ENCODE results near the gene KYAT1.

The KYAT1 gene

DNA sequence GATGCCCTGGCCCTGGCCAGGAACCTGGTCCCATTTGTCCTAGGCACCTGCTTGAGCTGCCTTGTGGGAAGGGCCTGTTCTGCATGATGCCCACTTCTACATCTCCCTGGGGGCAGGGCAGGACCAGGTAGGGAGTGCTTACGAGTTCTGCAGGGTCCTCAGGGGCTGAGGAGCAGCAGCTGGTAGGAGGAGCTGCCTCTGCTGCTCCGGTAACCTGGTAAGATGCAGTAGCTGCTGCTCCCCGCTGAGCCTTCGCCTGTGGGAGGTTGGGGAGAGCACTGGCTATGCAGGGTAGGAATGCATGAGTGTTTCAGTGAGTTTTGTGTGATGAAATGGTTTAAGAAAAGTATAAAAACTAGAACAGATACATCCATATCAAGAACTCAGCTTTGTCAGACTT is 13.8 kb upstream of the KYAT1 start:
- H3K27me3 ChIP-seq (ENCODE audit: control insufficient read depth, insufficient read depth, low read length) = no peaks in the 10 kb centered on the region
- H3K9me3 ChIP-seq (ENCODE audit: control insufficient read depth, insufficient read depth, low read length) = no peaks in the 10 kb centered on the region
- peak overlapping the region; percentile 42 for H3K27ac ChIP-seq (ENCODE audit: low read depth, low read length)
- no peak overlapping the region for H3K4me3 ChIP-seq (ENCODE audit: low read depth, low read length)
- no peak overlapping the region for H3K9ac ChIP-seq (ENCODE audit: low read depth, low read length)
- peaks cover 81% of the 10 kb centered on the region for H3K36me3 ChIP-seq (ENCODE audit: control insufficient read depth, insufficient read depth, low read length)
- H3K4me1 ChIP-seq (ENCODE audit: control insufficient read depth, insufficient read depth, low read length) = peaks cover 12% of the 10 kb centered on the region

DNA sequence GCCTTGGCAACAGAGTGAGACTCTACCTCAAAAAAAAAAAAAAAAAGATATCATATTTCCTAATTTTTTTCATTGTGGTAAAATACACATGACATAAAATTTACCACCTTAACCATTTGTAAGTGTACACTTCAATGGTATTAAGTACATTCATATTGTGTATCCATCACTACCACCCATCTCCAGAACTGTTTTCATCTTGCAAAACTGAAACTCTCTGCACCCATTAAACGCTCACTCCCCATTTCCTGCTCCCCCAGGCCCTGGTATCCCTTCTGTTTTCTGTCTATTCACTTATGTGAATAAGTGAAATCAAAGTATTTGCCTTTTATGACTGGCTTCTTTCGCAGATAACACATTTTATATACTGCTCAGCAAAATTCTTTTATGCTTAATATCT is 13.0 kb upstream of the KYAT1 start:
- H3K4me1 ChIP-seq (ENCODE audit: control insufficient read depth, insufficient read depth, low read length) = peaks cover 12% of the 10 kb centered on the region
- H3K27ac ChIP-seq (ENCODE audit: low read depth, low read length) = no peak overlapping the region
- H3K4me3 ChIP-seq (ENCODE audit: low read depth, low read length) = no peak overlapping the region
- H3K27me3 ChIP-seq (ENCODE audit: control insufficient read depth, insufficient read depth, low read length) = no peaks in the 10 kb centered on the region
- H3K9me3 ChIP-seq (ENCODE audit: control insufficient read depth, insufficient read depth, low read length) = no peaks in the 10 kb centered on the region
- no peak overlapping the region for H3K9ac ChIP-seq (ENCODE audit: low read depth, low read length)
- peaks cover 87% of the 10 kb centered on the region for H3K36me3 ChIP-seq (ENCODE audit: control insufficient read depth, insufficient read depth, low read length)

DNA sequence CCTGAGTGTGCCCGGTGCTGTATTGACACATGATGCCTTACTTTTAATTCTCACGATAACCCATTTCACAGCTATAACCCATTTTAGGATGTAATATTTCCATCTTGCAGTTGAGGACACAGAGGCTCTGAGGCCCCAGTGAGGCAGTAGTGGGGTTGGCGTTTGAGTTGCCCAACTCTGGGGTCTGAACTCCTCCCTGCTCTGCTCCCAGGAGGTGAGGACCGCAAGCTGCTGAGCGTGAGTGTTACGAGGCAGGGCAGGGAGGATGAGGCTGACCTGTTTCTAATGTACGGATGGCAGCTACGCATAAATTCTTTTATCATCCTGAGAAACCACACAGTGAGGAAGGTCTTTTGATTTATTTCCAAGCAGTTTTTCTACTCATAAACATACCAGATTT is 11.6 kb upstream of the KYAT1 start:
- H3K9ac ChIP-seq (ENCODE audit: low read depth, low read length) = no peak overlapping the region
- no peaks in the 10 kb centered on the region for H3K9me3 ChIP-seq (ENCODE audit: control insufficient read depth, insufficient read depth, low read length)
- H3K4me3 ChIP-seq (ENCODE audit: low read depth, low read length) = no peak overlapping the region
- no peaks in the 10 kb centered on the region for H3K27me3 ChIP-seq (ENCODE audit: control insufficient read depth, insufficient read depth, low read length)
- peaks cover 19% of the 10 kb centered on the region for H3K4me1 ChIP-seq (ENCODE audit: control insufficient read depth, insufficient read depth, low read length)
- peaks cover 80% of the 10 kb centered on the region for H3K36me3 ChIP-seq (ENCODE audit: control insufficient read depth, insufficient read depth, low read length)
- H3K27ac ChIP-seq (ENCODE audit: low read depth, low read length) = no peak overlapping the region

DNA sequence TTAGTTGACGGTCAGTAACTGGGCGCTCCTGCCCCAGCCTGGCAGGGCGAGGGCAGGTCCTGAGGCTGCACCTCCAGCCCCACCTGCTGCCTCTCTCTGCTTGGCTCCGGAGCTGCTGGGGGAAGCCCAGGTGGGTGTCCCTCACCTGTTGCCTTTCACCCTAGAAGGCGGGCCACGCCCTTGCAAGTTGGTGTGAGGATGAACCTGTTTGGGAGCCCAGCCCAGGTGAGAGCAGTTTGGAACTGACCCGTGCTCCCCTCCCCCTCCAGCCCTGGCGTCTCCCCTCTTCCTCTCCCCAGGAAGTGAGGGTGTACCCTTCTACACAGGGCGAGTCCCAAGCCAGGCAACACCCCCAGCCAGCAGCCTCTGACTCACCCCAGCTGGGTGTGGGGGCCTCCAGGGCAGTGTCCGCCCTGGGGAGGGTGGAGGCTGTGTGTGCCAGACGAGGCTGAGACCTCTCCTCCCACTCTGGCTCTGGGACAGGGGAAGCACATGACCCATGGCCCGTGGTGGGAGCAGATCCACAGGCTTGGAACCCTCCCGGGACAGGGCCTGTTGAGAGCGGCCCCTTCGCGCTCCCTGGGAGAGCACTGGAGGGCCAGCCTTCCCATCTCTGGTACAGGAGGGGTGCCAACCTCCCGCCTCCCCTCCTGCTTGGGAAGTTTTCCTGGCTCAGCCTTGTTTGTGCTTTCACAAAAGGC is 10.6 kb upstream of the KYAT1 start:
- Histone ChIP-seq H3K27ac (ENCODE audit: low read depth, low read length) (no peak overlapping the region), H3K4me3 (ENCODE audit: low read depth, low read length) (no peak overlapping the region), H3K36me3 (ENCODE audit: control insufficient read depth, insufficient read depth, low read length) (peaks cover 73% of the 10 kb centered on the region), H3K27me3 (ENCODE audit: control insufficient read depth, insufficient read depth, low read length) (no peaks in the 10 kb centered on the region), H3K4me1 (ENCODE audit: control insufficient read depth, insufficient read depth, low read length) (peaks cover 22% of the 10 kb centered on the region), H3K9ac (ENCODE audit: low read depth, low read length) (no peak overlapping the region), H3K9me3 (ENCODE audit: control insufficient read depth, insufficient read depth, low read length) (no peaks in the 10 kb centered on the region)

DNA sequence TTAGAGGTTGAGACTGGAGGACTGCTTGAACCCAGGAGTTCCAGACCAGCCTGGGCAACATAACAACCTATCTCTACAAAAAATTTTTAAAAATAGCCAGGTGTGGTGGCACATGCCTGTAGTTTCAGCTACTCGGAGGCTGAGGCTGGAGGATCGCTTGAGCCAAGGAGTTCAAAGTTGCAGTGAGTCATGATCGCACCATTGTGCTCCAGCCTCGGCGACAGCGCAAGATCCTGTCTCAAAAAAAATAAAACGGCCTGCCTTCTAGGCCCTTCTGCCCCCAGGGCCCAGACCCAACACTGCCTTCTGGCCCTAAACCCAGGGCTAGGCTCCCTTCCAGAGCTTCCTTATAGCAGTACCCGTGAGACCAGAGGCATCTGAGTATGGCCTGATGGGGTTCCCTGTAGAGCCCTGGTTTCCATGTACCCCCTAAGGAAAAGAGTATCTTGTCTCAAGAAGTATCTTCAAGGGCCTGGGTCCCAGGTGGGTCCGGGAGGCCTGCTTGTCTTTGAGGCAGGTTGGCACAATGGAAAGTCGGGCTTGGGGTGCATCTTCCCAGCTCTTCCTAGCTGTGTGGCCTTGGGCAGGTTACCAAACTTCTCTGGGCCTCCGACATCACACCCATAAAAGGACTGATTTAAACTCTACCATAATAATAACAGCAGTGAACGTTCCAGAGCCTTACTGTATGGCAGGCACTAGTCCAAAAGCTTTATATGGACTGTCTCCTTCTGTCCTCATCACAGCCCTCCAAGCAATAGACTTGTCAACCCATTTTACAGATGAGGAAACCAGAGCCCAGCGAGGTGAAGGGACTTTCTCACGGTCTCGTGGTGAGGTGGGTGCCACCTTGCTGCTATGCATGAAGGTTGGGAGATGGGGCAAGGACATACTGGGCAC is 9.8 kb upstream of the KYAT1 start:
- H3K9me3 ChIP-seq (ENCODE audit: control insufficient read depth, insufficient read depth, low read length) = no peaks in the 10 kb centered on the region
- no peaks in the 10 kb centered on the region for H3K27me3 ChIP-seq (ENCODE audit: control insufficient read depth, insufficient read depth, low read length)
- H3K27ac ChIP-seq (ENCODE audit: low read depth, low read length) = no peak overlapping the region
- no peak overlapping the region for H3K9ac ChIP-seq (ENCODE audit: low read depth, low read length)
- H3K4me3 ChIP-seq (ENCODE audit: low read depth, low read length) = no peak overlapping the region
- H3K36me3 ChIP-seq (ENCODE audit: control insufficient read depth, insufficient read depth, low read length) = peaks cover 73% of the 10 kb centered on the region
- H3K4me1 ChIP-seq (ENCODE audit: control insufficient read depth, insufficient read depth, low read length) = peaks cover 22% of the 10 kb centered on the region

DNA sequence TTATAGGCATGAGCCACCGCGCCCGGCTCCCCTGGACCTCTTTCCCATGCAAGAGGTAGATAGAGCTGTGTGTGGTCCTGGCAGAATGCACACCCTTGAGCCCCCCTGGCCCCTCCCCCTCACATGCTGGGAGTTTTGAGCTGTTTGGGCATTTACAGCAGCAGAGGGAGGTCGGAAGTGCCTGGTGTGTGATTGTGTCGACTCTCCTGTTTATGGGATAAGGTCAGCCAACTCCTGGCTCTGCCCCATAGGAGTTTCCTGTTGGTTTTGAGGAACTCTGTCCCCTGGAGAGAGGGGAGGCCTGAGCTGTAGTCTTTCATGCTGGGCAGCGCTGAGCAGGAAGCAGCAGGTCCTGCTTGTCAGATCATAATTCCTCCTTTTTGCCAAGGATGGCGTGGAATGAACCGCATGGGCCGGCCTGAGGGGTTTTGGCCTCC is 6.2 kb upstream of the KYAT1 start:
- peaks cover 14% of the 10 kb centered on the region for H3K4me1 ChIP-seq (ENCODE audit: control insufficient read depth, insufficient read depth, low read length)
- H3K4me3 ChIP-seq (ENCODE audit: low read depth, low read length) = no peak overlapping the region
- H3K36me3 ChIP-seq (ENCODE audit: control insufficient read depth, insufficient read depth, low read length) = peaks cover 68% of the 10 kb centered on the region
- H3K27ac ChIP-seq (ENCODE audit: low read depth, low read length) = peak overlapping the region; percentile 95
- H3K9ac ChIP-seq (ENCODE audit: low read depth, low read length) = peak overlapping the region; percentile 24; the same call in 1 of the 2 replicates
- H3K9me3 ChIP-seq (ENCODE audit: control insufficient read depth, insufficient read depth, low read length) = no peaks in the 10 kb centered on the region
- H3K27me3 ChIP-seq (ENCODE audit: control insufficient read depth, insufficient read depth, low read length) = no peaks in the 10 kb centered on the region

DNA sequence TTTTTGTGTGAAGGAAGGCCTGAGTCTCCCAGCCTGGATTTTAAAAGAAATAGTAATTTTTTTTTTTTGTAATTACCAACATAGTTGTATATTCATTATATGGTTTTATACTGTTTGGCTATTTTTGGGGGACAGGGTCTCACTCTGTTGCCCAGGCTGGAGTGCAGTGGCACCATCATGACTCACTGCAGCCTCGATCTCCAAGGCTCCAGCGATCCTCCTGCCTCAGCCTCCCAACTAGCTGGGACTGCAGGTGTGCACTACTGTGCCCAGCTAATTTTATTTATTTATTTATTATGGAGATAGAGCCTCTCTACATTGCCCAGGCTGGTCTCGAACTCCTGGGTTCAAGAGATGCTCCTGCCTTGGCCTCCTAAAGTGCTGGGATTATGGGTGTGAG is 5.3 kb upstream of the KYAT1 start:
- Histone ChIP-seq H3K4me3 (ENCODE audit: low read depth, low read length) (no peak overlapping the region), H3K9ac (ENCODE audit: low read depth, low read length) (no peak overlapping the region), H3K36me3 (ENCODE audit: control insufficient read depth, insufficient read depth, low read length) (peaks cover 59% of the 10 kb centered on the region), H3K27ac (ENCODE audit: low read depth, low read length) (peak overlapping the region; percentile 95), H3K27me3 (ENCODE audit: control insufficient read depth, insufficient read depth, low read length) (no peaks in the 10 kb centered on the region), H3K4me1 (ENCODE audit: control insufficient read depth, insufficient read depth, low read length) (peaks cover 14% of the 10 kb centered on the region), H3K9me3 (ENCODE audit: control insufficient read depth, insufficient read depth, low read length) (no peaks in the 10 kb centered on the region)

DNA sequence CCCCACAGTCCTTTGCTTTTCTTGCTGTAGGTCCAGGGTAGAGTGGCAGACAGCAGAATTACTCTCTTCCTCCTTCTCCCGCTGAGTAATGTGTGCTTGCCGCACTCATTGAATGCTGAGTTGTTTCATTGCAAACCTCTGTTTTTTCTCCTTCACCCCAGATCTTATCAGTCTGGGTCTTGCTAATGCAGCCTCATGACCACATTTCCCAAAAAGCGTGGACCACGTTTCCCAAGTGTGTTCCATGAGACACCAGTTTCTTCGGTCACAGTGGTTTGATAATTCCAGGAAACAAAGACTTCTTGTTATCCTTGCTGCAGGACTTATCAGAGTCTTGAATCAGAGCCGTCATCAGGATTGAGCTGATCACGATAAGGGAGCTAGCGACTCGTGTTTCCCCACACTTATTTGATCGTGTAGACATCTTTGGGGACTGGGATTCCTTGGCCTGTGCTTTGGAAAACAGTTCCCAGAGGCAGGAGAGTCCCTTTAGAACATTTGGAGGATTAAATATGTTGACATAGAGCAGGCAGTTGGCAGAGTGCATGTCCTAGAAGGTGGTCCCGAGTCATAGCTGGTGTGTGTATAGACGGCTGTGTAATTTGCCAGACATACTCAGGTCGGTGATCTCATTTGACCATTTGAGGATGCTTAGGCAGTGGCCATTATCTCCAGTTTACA is 4.6 kb upstream of the KYAT1 start:
- H3K4me1 ChIP-seq (ENCODE audit: control insufficient read depth, insufficient read depth, low read length) = peaks cover 14% of the 10 kb centered on the region
- no peak overlapping the region for H3K4me3 ChIP-seq (ENCODE audit: low read depth, low read length)
- H3K36me3 ChIP-seq (ENCODE audit: control insufficient read depth, insufficient read depth, low read length) = peaks cover 52% of the 10 kb centered on the region
- H3K27me3 ChIP-seq (ENCODE audit: control insufficient read depth, insufficient read depth, low read length) = no peaks in the 10 kb centered on the region
- H3K9ac ChIP-seq (ENCODE audit: low read depth, low read length) = no peak overlapping the region; the same call in 1 of the 2 replicates
- no peak overlapping the region for H3K27ac ChIP-seq (ENCODE audit: low read depth, low read length)
- H3K9me3 ChIP-seq (ENCODE audit: control insufficient read depth, insufficient read depth, low read length) = no peaks in the 10 kb centered on the region

DNA sequence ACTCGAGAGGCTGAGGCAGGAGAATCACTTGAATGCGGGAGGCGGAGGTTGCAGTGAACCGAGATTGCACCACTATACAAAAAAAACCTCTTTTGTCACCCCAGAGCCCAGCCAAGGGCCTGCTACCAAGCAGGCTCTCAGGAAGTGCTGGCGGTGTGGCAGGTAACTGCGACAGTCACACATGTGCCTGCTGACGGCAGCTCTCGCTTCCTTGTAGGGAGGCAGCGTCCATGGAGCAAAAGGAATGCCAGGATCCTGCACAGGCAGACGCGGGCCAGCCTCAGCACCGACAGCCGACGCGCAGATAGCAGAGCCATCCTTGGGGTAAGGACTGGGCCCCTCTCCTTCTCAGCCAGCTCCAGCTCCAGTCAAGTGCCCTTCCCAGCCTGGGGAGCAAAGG is 4.0 kb upstream of the KYAT1 start:
- peaks cover 49% of the 10 kb centered on the region for H3K36me3 ChIP-seq (ENCODE audit: control insufficient read depth, insufficient read depth, low read length)
- peaks cover 14% of the 10 kb centered on the region for H3K4me1 ChIP-seq (ENCODE audit: control insufficient read depth, insufficient read depth, low read length)
- H3K27ac ChIP-seq (ENCODE audit: low read depth, low read length) = peak overlapping the region; percentile 14
- no peaks in the 10 kb centered on the region for H3K27me3 ChIP-seq (ENCODE audit: control insufficient read depth, insufficient read depth, low read length)
- H3K9ac ChIP-seq (ENCODE audit: low read depth, low read length) = no peak overlapping the region; the same call in 1 of the 2 replicates
- H3K4me3 ChIP-seq (ENCODE audit: low read depth, low read length) = no peak overlapping the region
- no peaks in the 10 kb centered on the region for H3K9me3 ChIP-seq (ENCODE audit: control insufficient read depth, insufficient read depth, low read length)

DNA sequence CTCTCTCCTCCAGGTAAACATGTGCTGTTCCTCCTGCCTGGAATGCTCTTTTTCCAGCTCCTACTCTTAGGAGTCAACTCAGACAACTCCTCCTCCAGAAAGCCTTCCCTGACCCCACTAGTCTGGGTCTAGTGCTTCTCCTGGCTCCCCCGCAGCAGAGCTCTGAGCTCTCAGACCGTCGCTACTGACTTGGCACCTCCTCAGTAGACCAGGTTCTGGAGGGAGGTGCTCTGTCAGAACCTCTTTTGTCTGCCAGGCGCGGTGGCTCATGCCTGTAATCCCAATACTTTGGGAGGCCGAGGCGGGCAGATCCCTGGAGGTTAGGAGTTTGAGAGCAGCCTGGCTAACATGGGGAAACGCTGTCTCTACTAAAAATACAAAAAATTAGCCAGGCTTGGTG is 3.6 kb upstream of the KYAT1 start:
- H3K36me3 ChIP-seq (ENCODE audit: control insufficient read depth, insufficient read depth, low read length) = peaks cover 45% of the 10 kb centered on the region
- H3K27ac ChIP-seq (ENCODE audit: low read depth, low read length) = peak overlapping the region; percentile 1
- H3K4me3 ChIP-seq (ENCODE audit: low read depth, low read length) = no peak overlapping the region
- peaks cover 14% of the 10 kb centered on the region for H3K4me1 ChIP-seq (ENCODE audit: control insufficient read depth, insufficient read depth, low read length)
- no peaks in the 10 kb centered on the region for H3K9me3 ChIP-seq (ENCODE audit: control insufficient read depth, insufficient read depth, low read length)
- no peak overlapping the region for H3K9ac ChIP-seq (ENCODE audit: low read depth, low read length)
- no peaks in the 10 kb centered on the region for H3K27me3 ChIP-seq (ENCODE audit: control insufficient read depth, insufficient read depth, low read length)
